Measurements from ENCODE around the gene SUPT3H.

GRCh38 chr6:44985006-44985405 lies 392.7 kb downstream of the SUPT3H start:
- TF ChIP-seq CTCF (IDR thresholded peaks at IDR 0.05): no peak
- no peak for TF ChIP-seq POLR2A (IDR thresholded peaks at IDR 0.05)
